CD1c-positive myeloid dendritic cell (primary cell): ENCODE measurements around the gene LMTK3.

ENCODE experiments used
- DNase-seq: peaks from one replicate; pipeline ENCODE4 v3.0.0-alpha.2; 2016; ENCODE audit errors: extremely low spot score

LMTK3 gene

GRCh38 chr19:48508729-48509411 lies 2.8 kb downstream of the LMTK3 start:
- no peak for DNase-seq

- no peak for DNase-seq
These were observed 3.7 kb downstream of the LMTK3 start for GRCh38 chr19:48507911-48508439.

GRCh38 chr19:48506138-48506733 lies 5.4 kb downstream of the LMTK3 start:
- DNase-seq = peak; percentile 71

DNA sequence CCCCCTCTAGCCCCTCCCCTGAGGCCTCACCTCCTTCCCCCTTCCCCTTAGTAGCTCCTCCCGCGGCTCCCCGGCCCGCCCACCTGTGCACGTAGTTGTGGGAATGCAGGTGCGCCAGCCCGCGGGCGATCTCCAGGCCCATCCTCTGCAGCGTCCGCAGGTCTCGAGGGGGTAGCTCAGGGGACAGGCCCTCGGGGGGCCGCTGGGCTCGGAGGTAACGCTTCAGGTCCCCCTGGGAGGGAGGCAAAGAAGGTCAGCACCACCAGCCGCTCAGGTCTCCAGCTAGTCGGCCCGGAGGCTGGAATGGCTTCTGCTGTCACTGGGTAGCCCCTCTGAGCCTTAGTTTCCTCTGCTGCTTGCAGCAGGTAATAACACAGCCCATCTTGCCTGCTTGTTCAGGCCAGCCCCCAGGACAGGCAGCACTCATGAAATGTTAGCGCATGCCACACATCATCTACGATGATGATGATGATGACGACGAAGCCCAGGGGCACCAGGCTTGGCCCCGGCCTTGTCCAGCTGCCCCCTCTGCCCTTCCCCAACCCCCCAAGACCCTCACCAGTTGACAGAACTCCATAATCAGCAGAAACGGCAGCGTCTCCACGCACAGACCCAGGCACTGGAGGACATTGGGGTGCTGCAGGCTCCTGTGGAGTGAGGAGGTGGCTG lies 9.2 kb downstream of the LMTK3 start:
- no peak for DNase-seq

GRCh38 chr19:48501494-48502349 lies 9.9 kb downstream of the LMTK3 start:
- DNase-seq = peak; percentile 84

DNA sequence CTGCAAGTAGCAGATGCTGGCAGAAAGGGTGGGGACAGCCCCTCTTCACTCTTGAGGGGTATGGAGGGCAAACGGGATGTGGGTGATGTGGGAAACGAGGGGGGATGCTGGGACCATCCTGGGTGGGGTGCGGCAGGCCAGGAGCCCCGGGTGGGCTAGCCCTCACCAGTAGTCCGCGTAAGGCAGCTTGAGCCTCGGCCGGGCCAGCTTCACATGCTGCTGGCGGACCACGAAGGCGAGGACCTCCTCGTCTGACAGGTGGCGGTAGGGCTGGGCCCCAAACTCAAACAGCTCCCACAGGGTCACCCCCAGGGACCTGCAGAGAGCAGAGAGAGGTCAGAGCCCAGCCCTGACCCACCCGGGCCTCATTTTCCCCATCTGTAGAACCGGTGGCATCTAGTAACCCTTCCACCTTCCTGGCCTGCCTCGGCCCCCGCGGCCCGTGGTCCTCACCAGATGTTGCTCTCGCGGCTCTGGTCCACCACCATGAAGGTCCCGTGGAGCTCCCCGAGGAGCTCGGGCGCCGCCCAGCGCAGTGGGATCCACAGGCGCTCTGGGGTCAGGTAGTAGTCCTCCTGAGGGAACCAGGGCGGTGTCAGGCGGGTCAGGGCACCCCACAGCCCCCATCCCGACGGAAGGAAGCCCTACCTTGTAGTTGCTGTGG lies 10.7 kb downstream of the LMTK3 start:
- no peak for DNase-seq

GRCh38 chr19:48499316-48500090 lies 12.1 kb downstream of the LMTK3 start:
- DNase-seq = no peak

DNA sequence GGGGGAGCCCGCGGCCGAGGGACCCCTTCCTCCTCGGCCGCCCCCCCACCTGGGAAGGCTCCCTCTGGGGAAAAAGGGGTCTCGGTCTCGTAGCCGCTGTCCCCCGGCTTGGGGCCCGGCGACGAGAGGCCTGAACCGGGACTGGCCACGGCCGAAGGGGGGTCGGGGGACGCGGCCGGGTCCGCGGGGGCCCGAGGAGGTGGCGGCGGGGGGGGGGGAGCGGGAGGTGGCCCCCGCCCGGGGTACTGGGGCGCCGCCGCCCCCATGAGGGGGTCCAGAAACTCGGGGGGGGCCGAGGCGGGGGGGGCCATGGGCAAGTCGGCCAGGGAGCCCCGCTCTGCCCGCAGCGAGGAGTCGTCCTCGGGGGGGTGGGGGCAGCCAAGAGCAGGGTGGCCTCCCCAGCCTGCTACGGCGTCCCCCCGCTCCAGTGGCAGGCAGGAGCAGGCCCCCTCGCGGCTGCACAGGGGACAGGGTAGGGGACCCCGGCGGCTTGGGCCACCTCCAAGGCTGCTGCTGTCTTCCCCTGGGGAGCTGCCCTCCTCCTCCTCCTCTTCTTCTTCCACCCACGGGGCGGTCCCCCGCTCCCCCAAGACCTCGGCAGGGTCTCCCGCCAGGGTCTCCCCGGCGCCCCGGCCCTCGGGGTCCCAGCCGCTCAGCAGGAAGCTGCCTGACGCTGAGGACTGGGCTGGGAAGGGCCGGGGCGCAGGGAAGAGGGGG lies 12.9 kb downstream of the LMTK3 start:
- DNase-seq = no peak

DNA sequence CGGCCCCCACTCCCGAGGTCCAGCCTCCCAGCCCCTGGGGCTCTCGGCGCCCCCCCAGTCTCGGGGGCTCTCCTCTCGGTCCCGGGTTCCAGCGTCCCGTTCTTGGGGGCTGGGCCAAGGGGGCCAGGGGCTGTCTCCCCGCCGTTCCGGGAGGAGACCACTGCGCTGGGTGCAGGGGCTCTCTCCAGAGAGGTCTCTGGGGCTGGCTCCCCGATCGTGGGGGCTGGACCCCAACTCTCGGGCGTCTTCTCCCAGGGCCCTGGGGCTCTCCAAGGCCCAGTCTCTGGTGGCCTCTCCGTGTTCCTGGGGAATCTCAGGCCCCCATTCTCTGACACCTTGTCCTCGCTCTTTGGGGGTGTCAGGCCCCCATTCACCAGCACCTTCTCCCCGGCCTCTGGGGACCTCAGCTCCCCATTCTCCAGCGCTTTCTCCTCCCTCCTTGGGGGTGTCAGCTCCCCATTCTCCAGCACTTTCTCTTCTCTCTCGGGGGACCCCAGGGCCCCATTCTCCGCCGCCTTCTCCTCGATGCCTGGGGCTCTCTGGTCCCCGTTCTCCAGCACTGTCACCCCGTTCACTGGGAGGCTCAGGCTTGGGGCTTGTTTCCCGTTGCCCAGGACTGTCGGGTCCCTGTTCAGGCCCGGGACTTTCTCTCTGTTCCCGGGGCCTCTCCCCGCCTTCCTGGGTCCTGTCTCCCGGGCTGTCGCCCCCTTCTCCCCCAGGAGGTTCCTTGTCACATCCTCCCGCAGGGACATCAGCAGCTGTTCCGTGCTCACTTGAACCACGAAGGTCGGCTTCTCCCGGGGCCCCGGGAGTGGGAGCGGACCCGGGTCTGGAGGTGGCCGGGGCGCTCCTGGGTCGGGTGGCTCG lies 13.7 kb downstream of the LMTK3 start:
- DNase-seq = no peak

DNA sequence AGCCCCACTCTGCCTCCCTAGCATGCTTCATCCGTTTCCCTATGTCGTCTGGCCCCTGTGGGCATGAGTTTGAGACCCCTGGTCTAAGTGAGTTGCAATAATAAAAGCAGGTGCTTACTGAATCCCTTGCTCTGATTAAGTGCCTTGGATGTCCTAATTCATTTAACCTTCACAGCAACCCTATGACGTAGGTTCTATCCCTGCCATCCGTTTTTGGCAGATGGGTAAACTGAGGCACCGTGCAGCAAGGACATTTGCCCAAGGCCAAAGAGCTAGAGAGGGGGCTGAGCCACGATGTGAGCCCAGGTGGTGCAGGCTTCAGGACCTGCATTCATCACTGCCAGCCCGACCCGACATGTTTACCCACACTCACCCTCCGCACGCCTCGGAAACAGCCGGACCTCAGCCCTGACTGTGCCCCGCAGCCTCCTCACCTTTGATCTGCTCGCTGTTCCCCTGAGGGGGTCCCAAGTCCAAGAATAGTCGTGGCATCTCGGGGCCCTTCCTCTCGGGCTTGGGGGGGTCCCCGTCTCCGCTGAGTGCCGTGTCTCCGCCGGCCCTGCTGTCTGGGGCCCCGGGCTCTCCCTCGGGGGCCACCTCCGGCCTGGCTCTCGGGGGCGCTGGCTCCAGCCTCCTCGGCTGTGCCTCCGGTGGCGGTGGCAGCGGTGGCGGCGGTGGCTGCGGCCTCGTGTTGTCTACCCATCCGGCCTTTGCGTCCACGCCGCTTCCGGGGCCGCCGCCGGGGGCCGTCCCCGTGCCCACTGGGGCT lies 14.5 kb downstream of the LMTK3 start:
- no peak for DNase-seq

- peak; percentile 52 for DNase-seq
These were observed 16.2 kb downstream of the LMTK3 start for GRCh38 chr19:48495396-48495795.

DNA sequence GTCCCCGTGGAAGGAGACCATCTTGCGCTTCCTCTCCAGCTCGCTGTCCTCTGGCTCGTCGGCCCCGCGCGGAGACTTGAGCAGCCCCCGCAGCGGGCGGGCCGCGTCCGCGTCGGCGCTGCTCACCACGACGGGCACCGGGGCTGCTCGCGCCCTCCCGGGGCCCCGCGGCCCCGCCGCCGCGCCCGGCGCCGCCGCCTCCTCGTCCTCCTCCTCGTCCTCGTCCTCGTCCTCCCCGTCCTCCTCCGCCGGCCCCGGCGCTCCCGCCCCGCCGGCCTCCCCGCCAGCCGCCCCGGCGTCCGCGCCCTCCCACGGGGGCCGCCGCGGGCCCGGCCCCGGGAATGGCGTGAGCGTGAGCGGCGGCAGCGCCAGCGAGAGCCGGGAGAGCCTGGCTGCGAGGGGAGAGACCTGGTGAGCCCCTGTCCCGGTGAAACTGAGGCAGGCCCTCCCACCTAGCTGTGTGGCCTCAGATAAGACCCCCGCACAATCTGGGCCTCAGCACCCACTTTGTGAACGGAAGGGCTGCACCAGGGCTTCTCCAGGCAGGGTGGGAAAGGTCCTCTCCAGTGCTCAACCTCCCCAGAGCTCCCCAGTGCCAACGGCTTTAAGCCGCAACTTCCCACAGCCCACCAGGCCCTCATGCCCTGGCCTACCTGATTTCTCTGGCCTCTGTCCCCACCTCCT lies 17.8 kb downstream of the LMTK3 start:
- no peak for DNase-seq

- DNase-seq = peak; percentile 94
These were observed 18.5 kb downstream of the LMTK3 start for GRCh38 chr19:48492925-48493717.

GRCh38 chr19:48491793-48492123 lies 19.9 kb downstream of the LMTK3 start:
- no peak for DNase-seq

GRCh38 chr19:48490981-48491792 lies 20.4 kb downstream of the LMTK3 start:
- DNase-seq = peak; percentile 42

DNA sequence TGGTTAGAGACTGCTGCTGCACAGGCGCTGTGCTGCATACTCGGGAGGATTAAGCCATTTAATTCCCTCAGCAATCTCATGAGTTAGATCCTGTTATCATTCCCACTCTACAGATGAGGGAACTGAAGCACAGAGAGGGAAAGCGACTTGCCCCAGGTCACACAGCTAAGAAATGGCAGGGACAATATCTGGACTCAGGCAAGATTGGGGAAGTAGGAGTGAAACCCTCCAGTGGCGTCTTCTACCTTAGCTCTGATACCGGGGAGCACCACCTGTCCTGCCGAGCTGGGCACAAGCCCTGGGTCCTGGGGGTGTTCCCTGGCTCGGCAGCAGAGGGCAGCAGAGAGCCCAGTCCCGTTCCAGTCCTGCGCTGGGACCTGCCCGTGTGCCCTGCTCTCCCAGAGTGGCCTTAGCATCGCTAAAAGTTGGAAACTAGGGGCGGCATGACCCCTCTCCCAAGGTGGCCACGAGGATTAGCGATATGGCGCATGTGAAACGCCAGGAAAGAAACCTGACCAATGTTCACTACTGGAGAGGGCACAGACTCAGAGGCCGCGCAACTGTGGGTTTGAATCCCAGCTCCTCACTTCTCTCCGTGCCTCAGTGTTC lies 21.9 kb downstream of the LMTK3 start:
- peak; percentile 79 for DNase-seq
